Measurements from ENCODE around the gene INAFM2. TPM values are rescaled to one million over a fixed set of nuclear protein-coding genes. Genes with fewer than 3 reads are reported as not detected.

INAFM2 gene
- total and polyA plus RNA-seq, 2 donors (not counting 1 experiment from before 2014, with no cell fraction given) = 8.9 to 11.0 TPM

DNA sequence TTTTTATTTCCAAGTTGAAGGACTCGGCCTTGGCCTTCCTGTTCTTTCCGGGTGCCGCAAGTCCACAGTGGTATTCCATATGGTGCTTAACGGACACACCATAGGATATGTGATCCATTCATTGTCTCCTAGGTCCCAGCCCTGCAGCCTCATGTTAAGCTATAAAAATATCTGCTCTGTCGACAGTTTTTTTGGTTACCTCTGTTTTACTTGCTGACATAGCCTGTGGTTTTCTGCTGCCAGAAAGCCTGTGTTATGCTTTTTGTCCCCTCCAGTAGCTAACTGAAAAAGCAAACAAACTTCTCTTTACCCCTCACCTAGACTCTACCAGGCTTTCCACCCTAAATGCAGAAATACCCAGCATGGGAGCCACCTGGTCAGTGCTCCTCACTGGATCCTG, 5.3 kb downstream of the INAFM2 start:
- TF ChIP-seq, protein P1, sequence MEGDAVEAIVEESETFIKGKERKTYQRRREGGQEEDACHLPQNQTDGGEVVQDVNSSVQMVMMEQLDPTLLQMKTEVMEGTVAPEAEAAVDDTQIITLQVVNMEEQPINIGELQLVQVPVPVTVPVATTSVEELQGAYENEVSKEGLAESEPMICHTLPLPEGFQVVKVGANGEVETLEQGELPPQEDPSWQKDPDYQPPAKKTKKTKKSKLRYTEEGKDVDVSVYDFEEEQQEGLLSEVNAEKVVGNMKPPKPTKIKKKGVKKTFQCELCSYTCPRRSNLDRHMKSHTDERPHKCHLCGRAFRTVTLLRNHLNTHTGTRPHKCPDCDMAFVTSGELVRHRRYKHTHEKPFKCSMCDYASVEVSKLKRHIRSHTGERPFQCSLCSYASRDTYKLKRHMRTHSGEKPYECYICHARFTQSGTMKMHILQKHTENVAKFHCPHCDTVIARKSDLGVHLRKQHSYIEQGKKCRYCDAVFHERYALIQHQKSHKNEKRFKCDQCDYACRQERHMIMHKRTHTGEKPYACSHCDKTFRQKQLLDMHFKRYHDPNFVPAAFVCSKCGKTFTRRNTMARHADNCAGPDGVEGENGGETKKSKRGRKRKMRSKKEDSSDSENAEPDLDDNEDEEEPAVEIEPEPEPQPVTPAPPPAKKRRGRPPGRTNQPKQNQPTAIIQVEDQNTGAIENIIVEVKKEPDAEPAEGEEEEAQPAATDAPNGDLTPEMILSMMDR (conservative IDR thresholded peaks at IDR 0.05 in 1 of 2, IDR thresholded peaks at IDR 0.05 in 1 of 2; ENCODE audit: low read depth in 1 of 2, low read length in 2 of 2) = no peak
- no peak for TF ChIP-seq EZH2 (IDR thresholded peaks at IDR 0.05; ENCODE audit: low read length, missing control alignments)
- Histone ChIP-seq H3K4me1 (ENCODE audit: control insufficient read depth, extremely low read depth, insufficient read depth, low read length) (peaks cover 8% of the 10 kb centered on the region), H3K9me3 (ENCODE audit: control insufficient read depth, insufficient read depth, low read depth, low read length) (no peaks in the 10 kb centered on the region), H3K36me3 (ENCODE audit: control insufficient read depth, insufficient read depth, low read length) (no peaks in the 10 kb centered on the region), H3K9ac (ENCODE audit: insufficient read depth, low read length) (no peak overlapping the region), H3K27me3 (ENCODE audit: control insufficient read depth, insufficient read depth, low read length) (no peaks in the 10 kb centered on the region), H3K4me2 (ENCODE audit: extremely low read depth, insufficient read depth, low read length) (no peak overlapping the region), H3K27ac (ENCODE audit: insufficient read depth, low read length) (no peak overlapping the region), H3K4me3 (replicated peaks in 1 of 4; ENCODE audit: control extremely low read depth in 1 of 4, insufficient read depth in 1 of 4, low read depth in 3 of 4, low read length in 4 of 4) (no peak overlapping the region), H4K20me1 (ENCODE audit: control insufficient read depth, extremely low read depth, insufficient read depth, low read length) (no peaks in the 10 kb centered on the region), H3K79me2 (ENCODE audit: control insufficient read depth, insufficient read depth, low read length) (peaks cover 4% of the 10 kb centered on the region), H2AFZ (ENCODE audit: low read length) (no peak overlapping the region)
- DNase-seq (ENCODE audit: low read depth in 2 of 2) = no peak

DNA sequence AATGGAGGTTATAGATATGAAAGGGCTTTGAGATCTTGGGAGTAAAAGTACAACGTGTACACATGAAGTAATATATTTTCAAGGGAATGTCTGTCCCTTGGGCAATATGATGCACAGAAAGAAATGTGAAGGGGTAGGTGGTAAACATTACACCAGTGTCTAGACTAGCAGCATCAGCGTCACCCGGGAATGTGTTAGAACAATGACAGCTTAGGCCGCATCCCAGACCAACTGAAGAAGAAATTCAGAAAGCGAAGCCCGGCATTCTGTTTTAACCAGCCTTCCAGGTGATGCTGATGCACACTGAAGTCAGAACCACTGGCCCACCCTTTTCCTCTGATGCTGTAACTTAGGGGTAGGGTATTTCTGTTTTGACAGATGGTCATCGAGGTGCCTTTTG, 6.3 kb downstream of the INAFM2 start:
- Histone ChIP-seq H3K79me2 (ENCODE audit: control insufficient read depth, insufficient read depth, low read length) (peaks cover 2% of the 10 kb centered on the region), H3K4me1 (ENCODE audit: control insufficient read depth, extremely low read depth, insufficient read depth, low read length) (peaks cover 12% of the 10 kb centered on the region), H3K9me3 (ENCODE audit: control insufficient read depth, insufficient read depth, low read depth, low read length) (no peaks in the 10 kb centered on the region), H3K4me3 (replicated peaks in 1 of 4; ENCODE audit: control extremely low read depth in 1 of 4, insufficient read depth in 1 of 4, low read depth in 3 of 4, low read length in 4 of 4) (no peak overlapping the region), H2AFZ (ENCODE audit: low read length) (no peak overlapping the region), H3K36me3 (ENCODE audit: control insufficient read depth, insufficient read depth, low read length) (peaks cover 3% of the 10 kb centered on the region), H4K20me1 (ENCODE audit: control insufficient read depth, extremely low read depth, insufficient read depth, low read length) (no peaks in the 10 kb centered on the region), H3K27ac (ENCODE audit: insufficient read depth, low read length) (no peak overlapping the region), H3K4me2 (ENCODE audit: extremely low read depth, insufficient read depth, low read length) (no peak overlapping the region), H3K9ac (ENCODE audit: insufficient read depth, low read length) (no peak overlapping the region), H3K27me3 (ENCODE audit: control insufficient read depth, insufficient read depth, low read length) (no peaks in the 10 kb centered on the region)
- no peak for TF ChIP-seq EZH2 (IDR thresholded peaks at IDR 0.05; ENCODE audit: low read length, missing control alignments)
- TF ChIP-seq, protein P1 (conservative IDR thresholded peaks at IDR 0.05 in 1 of 2, IDR thresholded peaks at IDR 0.05 in 1 of 2; ENCODE audit: low read depth in 1 of 2, low read length in 2 of 2) = no peak
- DNase-seq (ENCODE audit: low read depth in 2 of 2) = no peak

DNA sequence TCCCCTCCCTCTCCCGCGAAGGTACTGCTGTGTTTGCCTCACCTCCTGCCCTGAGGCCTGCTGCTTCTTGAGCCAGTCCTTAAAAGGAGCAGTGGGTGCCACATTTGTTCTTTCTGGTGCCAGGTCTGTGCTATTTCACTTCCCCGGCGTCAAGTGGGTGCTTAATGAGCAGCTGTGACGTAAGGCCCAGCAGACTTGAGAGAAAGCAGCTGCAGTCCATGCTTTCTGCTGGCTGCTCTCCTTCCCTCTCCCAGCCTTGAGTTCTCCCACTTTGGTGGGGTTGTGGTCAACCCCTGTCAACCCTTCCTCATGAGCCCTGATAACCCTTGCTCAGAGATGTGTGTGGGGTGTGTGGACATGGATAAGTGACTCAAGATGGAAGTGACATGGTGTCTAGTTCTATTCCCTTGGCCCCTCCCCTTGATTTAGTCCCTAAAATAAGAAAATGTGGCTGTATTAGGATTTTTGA, 6.9 kb downstream of the INAFM2 start:
- Histone ChIP-seq H4K20me1 (ENCODE audit: control insufficient read depth, extremely low read depth, insufficient read depth, low read length) (no peaks in the 10 kb centered on the region), H3K27me3 (ENCODE audit: control insufficient read depth, insufficient read depth, low read length) (no peaks in the 10 kb centered on the region), H3K4me2 (ENCODE audit: extremely low read depth, insufficient read depth, low read length) (no peak overlapping the region), H3K27ac (ENCODE audit: insufficient read depth, low read length) (no peak overlapping the region), H3K9ac (ENCODE audit: insufficient read depth, low read length) (no peak overlapping the region), H3K4me1 (ENCODE audit: control insufficient read depth, extremely low read depth, insufficient read depth, low read length) (peaks cover 8% of the 10 kb centered on the region), H3K36me3 (ENCODE audit: control insufficient read depth, insufficient read depth, low read length) (peaks cover 9% of the 10 kb centered on the region), H3K79me2 (ENCODE audit: control insufficient read depth, insufficient read depth, low read length) (no peaks in the 10 kb centered on the region), H2AFZ (ENCODE audit: low read length) (no peak overlapping the region), H3K4me3 (replicated peaks in 1 of 4; ENCODE audit: control extremely low read depth in 1 of 4, insufficient read depth in 1 of 4, low read depth in 3 of 4, low read length in 4 of 4) (no peak overlapping the region), H3K9me3 (ENCODE audit: control insufficient read depth, insufficient read depth, low read depth, low read length) (no peaks in the 10 kb centered on the region)
- DNase-seq (ENCODE audit: low read depth in 2 of 2) = peak; percentile 63 to 90
- TF ChIP-seq, protein P1 (conservative IDR thresholded peaks at IDR 0.05 in 1 of 2, IDR thresholded peaks at IDR 0.05 in 1 of 2; ENCODE audit: low read depth in 1 of 2, low read length in 2 of 2) = no peak
